ENCODE results near the gene SRC. TPM values are rescaled to one million over a fixed set of nuclear protein-coding genes. Genes with fewer than 3 reads are reported as not detected.

Gene SRC
- total RNA-seq, 2 donors from 2014 or later, result 25.9 to 35.3 TPM

GRCh38 chr20:37317994-37318640, 27.8 kb upstream of the SRC start:
- 69 to 75% methylated on average over 7 to 9 of the region's 9 CpGs for WGBS, 2 donors
- Histone ChIP-seq H3K27ac (no peak overlapping the region), H3K27me3 (no peaks in the 10 kb centered on the region), H3K9me3 (no peaks in the 10 kb centered on the region), H3K4me3 (no peak overlapping the region), H3K4me1 (no peaks in the 10 kb centered on the region), H3K36me3 (replicated peaks in 1 of 2; ENCODE audit: insufficient read depth in 1 of 2, low read depth in 2 of 2) (peaks cover 0 to 5% of the 10 kb centered on the region in 2 donors)
- DNase-seq (no peak), ATAC-seq (no peak)
- intact Hi-C loops (cut with DNase I), result no loop called here
- TF ChIP-seq CTCF (IDR thresholded peaks at IDR 0.05) (no peak), POLR2A (IDR thresholded peaks at IDR 0.05) (no peak)

GRCh38 chr20:37319151-37319671, 26.7 kb upstream of the SRC start:
- intact Hi-C loops (cut with DNase I), result no loop called here
- H3K4me3 ChIP-seq, result no peak overlapping the region
- no peak overlapping the region for H3K27ac ChIP-seq
- TF ChIP-seq CTCF (IDR thresholded peaks at IDR 0.05) (no peak), POLR2A (IDR thresholded peaks at IDR 0.05) (no peak)
- no peaks in the 10 kb centered on the region for H3K4me1 ChIP-seq
- H3K36me3 ChIP-seq (replicated peaks in 1 of 2; ENCODE audit: insufficient read depth in 1 of 2, low read depth in 2 of 2), result peaks cover 0 to 5% of the 10 kb centered on the region in 2 donors
- no peaks in the 10 kb centered on the region for H3K27me3 ChIP-seq
- DNase-seq (no peak), ATAC-seq (no peak)
- no peaks in the 10 kb centered on the region for H3K9me3 ChIP-seq
- 63 to 74% methylated on average over 8 of the region's 8 CpGs for WGBS, 2 donors

- no peak overlapping the region for H3K27ac ChIP-seq
- H3K9me3 ChIP-seq, result no peaks in the 10 kb centered on the region
- intact Hi-C loops (cut with DNase I), result no loop called here
- no peaks in the 10 kb centered on the region for H3K4me1 ChIP-seq
- DNase-seq (no peak), ATAC-seq (no peak)
- TF ChIP-seq POLR2A (IDR thresholded peaks at IDR 0.05) (no peak), CTCF (IDR thresholded peaks at IDR 0.05) (no peak)
- H3K27me3 ChIP-seq, result no peaks in the 10 kb centered on the region
- WGBS, 2 donors, result 64 to 68% methylated on average over 2 of the region's 2 CpGs
- H3K4me3 ChIP-seq, result no peak overlapping the region
- no peaks in the 10 kb centered on the region for H3K36me3 ChIP-seq (replicated peaks in 1 of 2; ENCODE audit: insufficient read depth in 1 of 2, low read depth in 2 of 2)
Observed at GRCh38 chr20:37323985-37324384, 22.0 kb upstream of the SRC start.

GRCh38 chr20:37325206-37325605, 20.7 kb upstream of the SRC start:
- Histone ChIP-seq H3K4me3 (no peak overlapping the region), H3K27ac (no peak overlapping the region), H3K27me3 (no peaks in the 10 kb centered on the region), H3K36me3 (replicated peaks in 1 of 2; ENCODE audit: insufficient read depth in 1 of 2, low read depth in 2 of 2) (no peaks in the 10 kb centered on the region), H3K4me1 (no peaks in the 10 kb centered on the region), H3K9me3 (no peaks in the 10 kb centered on the region)
- DNase-seq (no peak), ATAC-seq (no peak)
- intact Hi-C loops (cut with DNase I), result no loop called here
- 94 to 97% methylated on average over 7 of the region's 7 CpGs for WGBS, 2 donors
- no peak for TF ChIP-seq CTCF (IDR thresholded peaks at IDR 0.05)
- TF ChIP-seq POLR2A (IDR thresholded peaks at IDR 0.05), result no peak

- Histone ChIP-seq H3K36me3 (replicated peaks in 1 of 2; ENCODE audit: insufficient read depth in 1 of 2, low read depth in 2 of 2) (no peaks in the 10 kb centered on the region), H3K27me3 (no peaks in the 10 kb centered on the region), H3K4me1 (no peaks in the 10 kb centered on the region), H3K4me3 (no peak overlapping the region), H3K27ac (no peak overlapping the region), H3K9me3 (no peaks in the 10 kb centered on the region)
- ATAC-seq (no peak), DNase-seq (no peak)
- 60 to 63% methylated on average over 2 of the region's 2 CpGs for WGBS, 2 donors
- intact Hi-C loops (cut with DNase I), result no loop called here
- TF ChIP-seq POLR2A (IDR thresholded peaks at IDR 0.05) (no peak), CTCF (IDR thresholded peaks at IDR 0.05) (no peak)
Observed at GRCh38 chr20:37326666-37327065, 19.3 kb upstream of the SRC start.

All from body of pancreas (tissue), 4 donors.